ENCODE data around the gene RYR1.
A peak's percentile ranks its signal among the peaks of the same experiment; 100 is the strongest.

RYR1 gene

DNA sequence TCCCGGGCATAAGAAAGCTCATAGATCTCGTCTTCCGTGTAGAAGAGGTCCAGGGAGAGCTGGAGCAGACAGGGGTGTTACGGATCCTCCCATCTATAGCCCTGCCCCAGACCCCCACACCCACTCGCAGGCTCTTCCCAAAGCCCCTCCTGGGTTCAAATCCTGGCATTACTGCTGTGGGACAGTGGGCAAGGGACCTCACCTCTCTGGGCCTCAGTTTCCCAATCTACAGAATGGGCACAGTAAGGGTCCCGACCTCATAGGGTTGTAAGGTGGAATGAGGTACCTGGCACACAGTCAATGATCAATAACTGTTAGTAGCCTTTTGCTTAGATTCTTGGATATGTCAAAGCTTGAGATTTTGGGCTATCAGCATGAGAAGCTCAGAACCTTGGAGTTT lies 20.1 kb upstream of the RYR1 start:
- Histone ChIP-seq H3F3A (ENCODE audit: insufficient read depth) (no peaks in the 10 kb centered on the region), H3K9me3 (ENCODE audit: insufficient read depth, low read length) (no peaks in the 10 kb centered on the region), H3K9ac (ENCODE audit: low read length) (no peak overlapping the region), H3K9me2 (replicated peaks; ENCODE audit: insufficient read depth, low read length) (no peaks in the 10 kb centered on the region), H3K79me2 (ENCODE audit: insufficient read depth, low read length) (no peaks in the 10 kb centered on the region), H3K4me3 (ENCODE audit: insufficient read depth, low read length, poor library complexity, severe bottlenecking) (no peak overlapping the region), H3K27ac (ENCODE audit: low read depth, low read length) (no peak overlapping the region), H2AFZ (ENCODE audit: low read depth, low read length, severe bottlenecking) (no peak overlapping the region), H3K4me2 (ENCODE audit: low read depth, low read length, poor library complexity, severe bottlenecking) (no peak overlapping the region), H3K36me3 (ENCODE audit: low read length) (no peaks in the 10 kb centered on the region), H3K27me3 (ENCODE audit: low read length) (no peaks in the 10 kb centered on the region), H4K20me1 (ENCODE audit: low read depth, low read length) (no peaks in the 10 kb centered on the region)
- TF ChIP-seq EZH2phosphoT487 (conservative IDR thresholded peaks at IDR 0.05; ENCODE audit: low read length) (no peak), CTCF (IDR thresholded peaks at IDR 0.05; ENCODE audit: insufficient read depth, low read length, poor library complexity, severe bottlenecking) (no peak)

GRCh38 chr19:38417146-38417543 lies 16.3 kb upstream of the RYR1 start:
- no peaks in the 10 kb centered on the region for H3K9me3 ChIP-seq (ENCODE audit: insufficient read depth, low read length)
- no peak overlapping the region for H3K4me2 ChIP-seq (ENCODE audit: low read depth, low read length, poor library complexity, severe bottlenecking)
- H3F3A ChIP-seq (ENCODE audit: insufficient read depth) = no peaks in the 10 kb centered on the region
- H3K4me3 ChIP-seq (ENCODE audit: insufficient read depth, low read length, poor library complexity, severe bottlenecking) = no peak overlapping the region
- H3K36me3 ChIP-seq (ENCODE audit: low read length) = no peaks in the 10 kb centered on the region
- H3K9me2 ChIP-seq (replicated peaks; ENCODE audit: insufficient read depth, low read length) = no peaks in the 10 kb centered on the region
- TF ChIP-seq CTCF (IDR thresholded peaks at IDR 0.05; ENCODE audit: insufficient read depth, low read length, poor library complexity, severe bottlenecking) = no peak
- TF ChIP-seq EZH2phosphoT487 (conservative IDR thresholded peaks at IDR 0.05; ENCODE audit: low read length) = no peak
- no peaks in the 10 kb centered on the region for H4K20me1 ChIP-seq (ENCODE audit: low read depth, low read length)
- no peaks in the 10 kb centered on the region for H3K79me2 ChIP-seq (ENCODE audit: insufficient read depth, low read length)
- no peaks in the 10 kb centered on the region for H3K27me3 ChIP-seq (ENCODE audit: low read length)
- no peak overlapping the region for H3K27ac ChIP-seq (ENCODE audit: low read depth, low read length)
- no peak overlapping the region for H2AFZ ChIP-seq (ENCODE audit: low read depth, low read length, severe bottlenecking)
- no peak overlapping the region for H3K9ac ChIP-seq (ENCODE audit: low read length)

DNA sequence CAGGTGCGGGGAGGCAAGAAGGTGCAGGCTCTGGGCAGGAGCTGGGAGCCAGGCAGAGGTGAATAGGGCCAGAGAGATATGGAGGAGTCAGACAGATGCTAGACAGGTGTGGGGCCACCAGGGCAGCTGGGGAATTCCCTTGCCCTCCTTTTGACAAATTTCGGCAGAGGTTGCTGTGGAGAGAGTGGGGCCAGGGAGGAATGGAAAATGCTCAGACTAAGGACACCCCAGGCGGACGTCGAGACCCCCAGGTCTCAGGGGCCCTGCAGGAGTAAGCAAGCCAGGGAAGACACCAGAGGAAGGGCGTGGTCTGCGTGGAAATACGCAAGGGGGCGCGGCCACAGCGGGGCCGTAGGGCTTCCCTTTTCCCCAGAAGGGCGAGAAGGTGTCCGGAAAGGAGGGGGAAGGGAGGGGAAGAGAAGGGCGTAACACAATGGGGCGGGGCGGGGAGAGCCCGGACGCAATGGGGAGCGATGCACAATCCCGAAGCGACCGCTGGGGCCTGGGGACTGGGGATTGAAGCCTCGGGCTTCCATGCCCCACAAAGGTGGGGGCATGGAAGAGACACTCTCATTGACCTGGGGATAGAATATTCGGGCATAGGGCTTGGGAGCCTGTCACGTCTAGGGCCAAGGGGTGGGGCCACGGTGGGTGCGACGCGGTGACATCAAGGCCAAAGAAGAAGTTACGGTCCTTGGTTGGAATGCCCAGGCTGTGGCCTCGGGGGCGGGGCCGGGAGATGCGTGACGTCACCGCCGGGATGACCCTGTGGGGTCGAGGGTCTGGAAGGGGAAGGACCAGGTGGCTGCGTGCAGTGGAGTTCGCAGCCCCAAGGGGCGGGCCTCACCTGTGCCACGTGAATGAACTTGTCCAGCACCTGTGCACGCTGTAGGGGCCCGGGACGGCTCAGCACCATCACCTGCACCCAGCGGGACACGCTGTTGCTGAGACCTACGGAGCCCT lies 15.7 kb upstream of the RYR1 start:
- Histone ChIP-seq H3K27ac (ENCODE audit: low read depth, low read length) (no peak overlapping the region), H3K9me3 (ENCODE audit: insufficient read depth, low read length) (no peaks in the 10 kb centered on the region), H3K4me3 (ENCODE audit: insufficient read depth, low read length, poor library complexity, severe bottlenecking) (no peak overlapping the region), H4K20me1 (ENCODE audit: low read depth, low read length) (no peaks in the 10 kb centered on the region), H3K4me2 (ENCODE audit: low read depth, low read length, poor library complexity, severe bottlenecking) (peak overlapping the region; percentile 27), H3K9me2 (replicated peaks; ENCODE audit: insufficient read depth, low read length) (no peaks in the 10 kb centered on the region), H3F3A (ENCODE audit: insufficient read depth) (no peaks in the 10 kb centered on the region), H2AFZ (ENCODE audit: low read depth, low read length, severe bottlenecking) (no peak overlapping the region), H3K9ac (ENCODE audit: low read length) (no peak overlapping the region), H3K79me2 (ENCODE audit: insufficient read depth, low read length) (no peaks in the 10 kb centered on the region), H3K27me3 (ENCODE audit: low read length) (no peaks in the 10 kb centered on the region), H3K36me3 (ENCODE audit: low read length) (no peaks in the 10 kb centered on the region)
- TF ChIP-seq CTCF (IDR thresholded peaks at IDR 0.05; ENCODE audit: insufficient read depth, low read length, poor library complexity, severe bottlenecking) (no peak), EZH2phosphoT487 (conservative IDR thresholded peaks at IDR 0.05; ENCODE audit: low read length) (no peak)

All from SU-DHL-6 (cell line).